Measurements from ENCODE around the gene GFRA1.

DNA sequence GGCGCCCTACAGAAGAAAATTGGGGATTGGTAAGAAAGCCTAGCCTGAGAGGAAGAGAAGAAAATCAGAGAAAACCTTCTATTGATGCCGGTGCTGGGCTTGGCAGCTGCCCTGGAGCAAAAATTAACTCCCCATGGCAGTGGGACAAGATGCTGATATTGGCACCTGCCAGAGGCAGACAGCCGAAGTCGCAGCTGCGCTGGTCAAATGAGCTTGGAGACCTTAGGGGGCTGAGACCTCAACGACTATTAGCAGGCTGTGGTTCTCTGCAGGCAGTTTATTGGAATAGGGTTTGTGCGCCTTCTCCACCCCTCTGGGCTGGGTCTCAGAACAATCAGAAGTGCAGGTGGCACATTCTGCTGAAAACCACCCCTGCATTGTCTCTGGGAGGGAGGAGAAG is 213.7 kb downstream of the GFRA1 start:
- TF ChIP-seq, protein P1, sequence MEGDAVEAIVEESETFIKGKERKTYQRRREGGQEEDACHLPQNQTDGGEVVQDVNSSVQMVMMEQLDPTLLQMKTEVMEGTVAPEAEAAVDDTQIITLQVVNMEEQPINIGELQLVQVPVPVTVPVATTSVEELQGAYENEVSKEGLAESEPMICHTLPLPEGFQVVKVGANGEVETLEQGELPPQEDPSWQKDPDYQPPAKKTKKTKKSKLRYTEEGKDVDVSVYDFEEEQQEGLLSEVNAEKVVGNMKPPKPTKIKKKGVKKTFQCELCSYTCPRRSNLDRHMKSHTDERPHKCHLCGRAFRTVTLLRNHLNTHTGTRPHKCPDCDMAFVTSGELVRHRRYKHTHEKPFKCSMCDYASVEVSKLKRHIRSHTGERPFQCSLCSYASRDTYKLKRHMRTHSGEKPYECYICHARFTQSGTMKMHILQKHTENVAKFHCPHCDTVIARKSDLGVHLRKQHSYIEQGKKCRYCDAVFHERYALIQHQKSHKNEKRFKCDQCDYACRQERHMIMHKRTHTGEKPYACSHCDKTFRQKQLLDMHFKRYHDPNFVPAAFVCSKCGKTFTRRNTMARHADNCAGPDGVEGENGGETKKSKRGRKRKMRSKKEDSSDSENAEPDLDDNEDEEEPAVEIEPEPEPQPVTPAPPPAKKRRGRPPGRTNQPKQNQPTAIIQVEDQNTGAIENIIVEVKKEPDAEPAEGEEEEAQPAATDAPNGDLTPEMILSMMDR (conservative IDR thresholded peaks at IDR 0.05; ENCODE audit: low read depth, low read length), result no peak
- TF ChIP-seq MXI1 (IDR thresholded peaks at IDR 0.05; ENCODE audit: borderline replicate concordance, low read depth, low read length) (no peak), NFE2L2 (IDR thresholded peaks at IDR 0.05; ENCODE audit: low read depth, low read length) (no peak), POLR2A (IDR thresholded peaks at IDR 0.05; ENCODE audit: low read depth, low read length) (no peak), RFX5 (IDR thresholded peaks at IDR 0.05; ENCODE audit: low read depth, low read length) (no peak), RCOR1 (IDR thresholded peaks at IDR 0.05; ENCODE audit: insufficient replicate concordance, low read length) (no peak), MAZ (IDR thresholded peaks at IDR 0.05; ENCODE audit: borderline replicate concordance, low read depth, low read length) (no peak), SMC3 (IDR thresholded peaks at IDR 0.05; ENCODE audit: low read depth, low read length) (no peak)
